Spleen (tissue), 11 donors: ENCODE data around the gene CROCC2. TPM values are rescaled to one million over a fixed set of nuclear protein-coding genes. Genes with fewer than 3 reads are reported as not detected.
A peak's percentile ranks its signal among the peaks of the same experiment; 100 is the strongest.

Experiments
- DNase-seq: peaks from one replicate; pipeline ENCODE4 v3.0.0-alpha.2; 2020
- H3K27ac ChIP-seq, 8 donors: fragments of 200-600 bp; sonication (generic) in 7 of 8; 1 replicate in 4 of 8; 2 replicates in 4 of 8; pipeline versions ENCODE4 v1.5.0 to v1.8.0; 2016 to 2021; ENCODE audit warnings: inconsistent platforms in 4 of 8, mild to moderate bottlenecking in 4 of 8, moderate library complexity in 1 of 8
- H3K27me3 ChIP-seq, 7 donors: fragments of 200-600 bp; sonication (generic) in 6 of 7; replicated peaks in 1 of 7; 1 replicate in 4 of 7; 2 replicates in 3 of 7; pipeline versions ENCODE4 v1.5.0 to v1.8.0; 2016 to 2021; ENCODE audit warnings: inconsistent platforms in 3 of 7, mild to moderate bottlenecking in 1 of 7
- H3K36me3 ChIP-seq, 6 donors: fragments of 200-600 bp; sonication (generic) in 5 of 6; 1 replicate in 4 of 6; 2 replicates in 2 of 6; pipeline versions ENCODE4 v1.5.0 to v1.8.0; 2016 to 2021; ENCODE audit warnings: inconsistent platforms in 2 of 6
- H3K4me1 ChIP-seq, 6 donors: fragments of 200-600 bp; sonication (generic) in 5 of 6; 1 replicate in 3 of 6; 2 replicates in 3 of 6; pipeline versions ENCODE4 v1.5.0 to v1.8.0; 2016 to 2021; ENCODE audit warnings: inconsistent platforms in 3 of 6
- H3K4me3 ChIP-seq, 8 donors: fragments of 200-600 bp; sonication (generic) in 7 of 8; 1 replicate in 4 of 8; 2 replicates in 4 of 8; pipeline versions ENCODE4 v1.5.0 to v1.8.0; 2016 to 2021; ENCODE audit warnings: inconsistent platforms in 4 of 8, mild to moderate bottlenecking in 4 of 8, moderate library complexity in 2 of 8
- H3K9me3 ChIP-seq, 8 donors: fragments of 200-600 bp; sonication (generic) in 7 of 8; 1 replicate in 4 of 8; 2 replicates in 4 of 8; pipeline versions ENCODE4 v1.5.0 to v1.8.0; 2016 to 2021; ENCODE audit warnings: inconsistent platforms in 4 of 8
- CTCF ChIP-seq, 11 experiments: fragments of 200-600 bp in 7 of 11; fragments of 450-650 bp in 4 of 11; sonication (generic) in 4 of 11; IDR thresholded peaks in 8 of 11; conservative IDR thresholded peaks in 3 of 11; 1 replicate in 7 of 11; 2 replicates in 4 of 11; pipeline versions ENCODE4 v1.4.0 to v1.8.0; 2016 to 2021; ENCODE audit warnings: antibody characterized with exemption in 11 of 11, inconsistent platforms in 4 of 11, mild to moderate bottlenecking in 1 of 11
- POLR2A ChIP-seq, 3 donors: fragments of 450-650 bp; IDR thresholded peaks; one replicate each; pipeline ENCODE4 v1.5.1; 2017; ENCODE audit warnings: antibody characterized with exemption in 3 of 3, mild to moderate bottlenecking in 1 of 3
- POLR2AphosphoS5 ChIP-seq, 3 donors: sonication (generic); formaldehyde crosslinking; IDR thresholded peaks; one replicate each; pipeline ENCODE4 v1.5.1; 2017; ENCODE audit warnings: antibody characterized with exemption in 3 of 3
- WGBS, 5 donors: extraction: QIAGEN DNeasy Blood & Tissue Kit in 3 of 5; methylation state at CpG; one replicate each; pipeline versions ENCODE4 v1.1.5 to v1.1.7; 2013 to 2018; 5-methylcytosine and 5-hydroxymethylcytosine counted together
- intact Hi-C: fragments of 100-400 bp; cut with DNase I; formaldehyde crosslinking; loops from one replicate; pipeline ENCODE4 v1.15.0; 2023; ENCODE audit warnings: low total_unique reads
- polyA plus RNA-seq, 3 donors: library from polyadenylated mRNA; stranded (reverse); fragments of 200-250 nt; gene quantifications; one replicate each; pipeline ENCODE4 v1.2.1, GENCODE V29; 2013
- total RNA-seq, 7 donors: library from RNA; depleted of rRNA in 3 of 7; stranded (reverse); fragments of >200 nt in 3 of 7; fragmentation: NEBNext Ultra II Directional in 4 of 7; extraction: Animal tissue kit (Norgen Biotek cat#: 25700) in 4 of 7; gene quantifications; one replicate each; pipeline versions ENCODE4 v1.1.0 to v1.2.1, GENCODE V29; 2016 to 2021
- donor health status: healthy with polysubstance abuse.
- donor health status: DM: no; HTN: no; CAD: no; lungs with moderate emphysema.
- donor health status: DM: no; HTN: no; CAD: no.
- donor health status: Bipolar disorder and iron deficiency.
- donor health status: healthy.
- donor health status: DM: no; HTN: no; CAD: no.
- donor health status: DM: yes; HTN: yes; CAD: no.

Gene CROCC2
- total and polyA plus RNA-seq, 10 donors: 0.04 to 3.6 (median 0.75) TPM

GRCh38 chr2:240981871-240982800 lies 76.0 kb downstream of the CROCC2 start:
- H3K27me3 ChIP-seq: peaks cover 0 to 26% (median 0%) of the 10 kb centered on the region in 7 donors
- WGBS, 5 donors: 85 to 93% (median 88%) methylated on average over 24 to 25 of the region's 25 CpGs
- H3K4me3 ChIP-seq: no peak overlapping the region
- no peaks in the 10 kb centered on the region for H3K9me3 ChIP-seq
- peaks cover 0 to 18% (median 12%) of the 10 kb centered on the region in 6 donors for H3K4me1 ChIP-seq
- DNase-seq: peak; percentile 69
- intact Hi-C loops: no loop called here
- TF ChIP-seq CTCF (IDR thresholded peaks at IDR 0.05 in 8 of 11, conservative IDR thresholded peaks at IDR 0.05 in 3 of 11) (no peak), POLR2AphosphoS5 (IDR thresholded peaks at IDR 0.05) (no peak), POLR2A (IDR thresholded peaks at IDR 0.05) (no peak)
- H3K27ac ChIP-seq: no peak overlapping the region
- H3K36me3 ChIP-seq: no peaks in the 10 kb centered on the region

GRCh38 chr2:240982821-240983281 lies 76.7 kb downstream of the CROCC2 start:
- H3K4me3 ChIP-seq: no peak overlapping the region
- no peak for TF ChIP-seq CTCF (IDR thresholded peaks at IDR 0.05 in 8 of 11, conservative IDR thresholded peaks at IDR 0.05 in 3 of 11)
- TF ChIP-seq POLR2AphosphoS5 (IDR thresholded peaks at IDR 0.05): no peak
- no peak for TF ChIP-seq POLR2A (IDR thresholded peaks at IDR 0.05)
- DNase-seq: peak; percentile 70
- no peaks in the 10 kb centered on the region for H3K36me3 ChIP-seq
- H3K27me3 ChIP-seq: peaks cover 0 to 26% (median 0%) of the 10 kb centered on the region in 7 donors
- H3K27ac ChIP-seq: no peak overlapping the region
- H3K9me3 ChIP-seq: peaks cover 0 to under 1% (median 0%) of the 10 kb centered on the region in 8 donors
- H3K4me1 ChIP-seq: peaks cover 0 to 25% (median 18%) of the 10 kb centered on the region in 6 donors
- intact Hi-C loops: no loop called here
- 87 to 94% (median 93%) methylated on average over 8 of the region's 8 CpGs for WGBS, 5 donors

- Histone ChIP-seq H3K9me3 (peaks cover 0 to 7% (median 0%) of the 10 kb centered on the region in 8 donors), H3K36me3 (no peaks in the 10 kb centered on the region), H3K27ac (no peak overlapping the region), H3K4me3 (peak overlapping the region in 1 of 8 donors; percentile 21), H3K4me1 (peaks cover 0 to 26% (median 18%) of the 10 kb centered on the region in 6 donors), H3K27me3 (peaks cover 0 to 26% (median 0%) of the 10 kb centered on the region in 7 donors)
- peak; percentile 81 for DNase-seq
- TF ChIP-seq POLR2AphosphoS5 (IDR thresholded peaks at IDR 0.05): peak in 2 of 3 donors; percentile 33 to 43
- TF ChIP-seq POLR2A (IDR thresholded peaks at IDR 0.05): no peak
- peak in 9 of 11 experiments; percentile 20 to 70 (median 55) for TF ChIP-seq CTCF (IDR thresholded peaks at IDR 0.05 in 8 of 11, conservative IDR thresholded peaks at IDR 0.05 in 3 of 11)
- intact Hi-C loops: no loop called here
- WGBS, 5 donors: 8 to 17% (median 16%) methylated on average over 26 to 45 of the region's 45 CpGs
Observed at GRCh38 chr2:240983361-240983995, 77.3 kb downstream of the CROCC2 start.
